GM23338 (cell line): Measurements from ENCODE around the gene ERO1B.

Source experiments
- CREB1 ChIP-seq: fragments of 250-450 bp; sonication (Bioruptor Pico); IDR thresholded peaks from 2 replicates; pipeline ENCODE4 v1.5.0; 2020; ENCODE audit warnings: low read depth, mild to moderate bottlenecking, moderate library complexity
- CTCF ChIP-seq, 2 experiments: fragments of 200-600 bp in 1 of 2; sonication (generic) in 1 of 2; conservative IDR thresholded peaks; 2 replicates each; pipeline versions ENCODE4 v1.5.1 to v1.6.1; 2016 to 2017; ENCODE audit warnings: antibody characterized with exemption in 2 of 2, low read depth in 2 of 2, mild to moderate bottlenecking in 2 of 2, moderate library complexity in 1 of 2
- ETS1 ChIP-seq: IDR thresholded peaks from 2 replicates; pipeline ENCODE4 v1.6.1; 2016; ENCODE audit warnings: antibody characterized with exemption
- EZH2 ChIP-seq: fragments of 200-600 bp; sonication (generic); IDR thresholded peaks from one replicate; pipeline ENCODE4 v1.8.0; 2017; ENCODE audit warnings: antibody characterized with exemption, mild to moderate bottlenecking, low read depth; ENCODE audit not compliant: unreplicated experiment
- EZH2phosphoT487 ChIP-seq: fragments of 200-600 bp; sonication (generic); IDR thresholded peaks from one replicate; pipeline ENCODE4 v1.8.1; 2018; ENCODE audit warnings: antibody characterized with exemption; ENCODE audit not compliant: unreplicated experiment
- POLR2AphosphoS5 ChIP-seq: IDR thresholded peaks from 2 replicates; pipeline ENCODE4 v1.6.1; 2016; ENCODE audit warnings: antibody characterized with exemption, low read depth
- REST ChIP-seq: IDR thresholded peaks from one replicate; pipeline ENCODE4 v1.6.1; 2018; ENCODE audit warnings: antibody characterized with exemption; ENCODE audit not compliant: unreplicated experiment
- ZNF462 ChIP-seq: fragments of 250-450 bp; sonication (Bioruptor Pico); IDR thresholded peaks from 2 replicates; pipeline ENCODE4 v1.5.0; 2020; ENCODE audit warnings: mild to moderate bottlenecking, moderate library complexity

GRCh38 chr1:236302941-236303340 lies 21.2 kb upstream of the ERO1B start:
- TF ChIP-seq REST (no peak), EZH2 (no peak), CTCF (conservative IDR thresholded peaks at IDR 0.05; ENCODE audit: low read depth in 2 of 2) (no peak), ZNF462 (CRISPR knock-in tag) (no peak), EZH2phosphoT487 (no peak), CREB1 (CRISPR knock-in tag) (no peak), ETS1 (no peak), POLR2AphosphoS5 (no peak)
